Stimulated activated CD8-positive, alpha-beta memory T cell treated with anti-CD3 and anti-CD28 coated beads, Interleukin-12 subunit alpha, Interleukin-12 subunit beta, amount 100 ng/mL, for 24 hours (primary cell): ENCODE results near the gene DOCK4.

ENCODE experiments used
- DNase-seq: peaks from one replicate; pipeline ENCODE4 v3.0.0-alpha.2; 2020; ENCODE audit errors: extremely low read depth

DOCK4 gene

DNA sequence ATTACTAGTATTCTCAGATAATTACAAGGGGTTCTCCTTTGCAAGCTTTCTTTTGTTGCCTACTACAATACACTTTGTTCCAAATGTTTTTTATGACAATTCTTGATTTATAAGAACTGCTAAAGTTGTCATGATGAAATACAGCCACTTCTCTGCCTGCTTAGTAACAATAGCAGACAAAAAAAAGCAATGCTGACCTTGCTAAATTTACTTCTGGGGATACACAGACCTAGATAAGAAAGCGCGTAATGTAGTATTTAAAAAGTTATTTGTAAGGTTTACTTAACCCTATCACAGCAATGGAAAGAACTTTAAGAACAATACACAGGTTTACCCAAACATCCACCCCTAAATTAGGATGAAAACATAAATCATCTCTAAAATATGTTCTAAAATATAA, 311.1 kb downstream of the DOCK4 start:
- no peak for DNase-seq

DNA sequence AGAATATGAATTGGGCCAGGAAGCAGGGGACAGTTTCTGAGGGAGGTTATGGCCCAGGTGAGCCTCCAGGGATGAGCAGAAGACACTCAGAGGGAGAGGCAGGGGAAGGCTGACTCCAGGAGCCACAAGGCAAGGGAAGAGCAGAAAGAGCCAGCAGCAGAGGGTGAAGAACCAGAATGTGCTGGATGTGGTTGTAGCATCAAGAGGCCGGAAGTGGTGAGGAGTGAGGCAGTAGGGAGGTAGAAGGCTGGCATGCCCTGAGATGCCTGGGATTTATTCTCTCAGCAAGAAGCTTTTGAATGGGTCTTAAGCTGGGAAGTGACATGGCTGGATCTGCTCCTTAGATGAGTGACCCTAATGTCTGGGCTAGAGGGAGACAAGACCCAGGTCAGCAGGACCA, 311.7 kb downstream of the DOCK4 start:
- DNase-seq = no peak

DNA sequence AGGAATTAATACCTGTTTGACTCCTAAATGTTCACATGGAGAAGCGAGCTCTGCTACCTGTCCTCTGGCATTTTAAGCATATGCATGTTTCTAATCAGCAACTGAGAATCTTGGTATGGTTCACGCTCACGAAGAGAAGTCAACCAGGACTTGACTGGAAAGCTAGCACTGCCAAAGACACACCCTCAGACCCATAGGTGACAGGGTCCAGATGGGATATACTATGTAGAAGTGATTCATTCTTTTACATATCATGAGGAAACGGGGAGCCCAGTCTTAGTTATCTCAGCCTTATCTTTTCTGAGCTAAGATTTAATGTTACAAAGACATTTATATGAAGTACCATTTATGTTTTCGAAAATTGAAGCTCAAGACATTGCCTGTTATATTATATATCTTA, 313.0 kb downstream of the DOCK4 start:
- DNase-seq = no peak

DNA sequence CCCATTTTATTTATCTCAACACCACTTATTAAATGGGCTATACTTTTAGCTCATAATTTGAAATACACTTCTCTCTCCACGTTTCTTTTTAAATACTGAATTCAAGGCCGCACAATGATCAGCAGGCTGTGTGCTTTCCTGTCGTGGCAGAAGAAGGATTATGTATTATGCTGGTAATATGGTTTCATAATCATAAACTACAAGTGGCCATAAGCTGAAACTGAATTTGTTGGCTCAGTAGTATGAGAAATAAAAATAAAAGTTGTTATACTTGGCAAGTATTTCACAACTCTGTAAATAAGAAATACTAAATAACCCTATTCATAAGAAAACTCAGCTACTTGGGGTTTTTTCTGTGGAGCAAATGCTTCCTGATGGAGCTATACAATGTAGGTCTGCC, 313.6 kb downstream of the DOCK4 start:
- no peak for DNase-seq

DNA sequence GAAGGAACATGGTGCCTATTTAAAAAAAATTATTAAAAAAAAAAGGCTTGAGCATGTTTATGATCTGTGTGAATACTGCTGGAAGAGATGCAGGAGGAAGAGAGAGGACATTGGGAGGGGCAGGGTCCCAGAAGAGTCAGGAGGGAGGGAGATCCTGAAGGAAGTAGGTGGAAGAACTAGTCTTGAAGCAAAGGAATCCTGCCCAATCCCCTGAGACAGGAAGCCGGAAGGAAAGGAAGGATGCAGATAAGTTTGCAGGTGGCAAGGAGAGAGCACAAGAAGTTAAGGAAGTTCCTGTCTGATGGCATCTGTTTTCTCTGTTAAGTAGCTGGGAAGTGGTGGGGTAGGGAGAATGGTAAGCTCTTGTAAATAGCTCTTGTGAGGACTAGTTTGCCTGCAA, 318.5 kb downstream of the DOCK4 start:
- DNase-seq = no peak

DNA sequence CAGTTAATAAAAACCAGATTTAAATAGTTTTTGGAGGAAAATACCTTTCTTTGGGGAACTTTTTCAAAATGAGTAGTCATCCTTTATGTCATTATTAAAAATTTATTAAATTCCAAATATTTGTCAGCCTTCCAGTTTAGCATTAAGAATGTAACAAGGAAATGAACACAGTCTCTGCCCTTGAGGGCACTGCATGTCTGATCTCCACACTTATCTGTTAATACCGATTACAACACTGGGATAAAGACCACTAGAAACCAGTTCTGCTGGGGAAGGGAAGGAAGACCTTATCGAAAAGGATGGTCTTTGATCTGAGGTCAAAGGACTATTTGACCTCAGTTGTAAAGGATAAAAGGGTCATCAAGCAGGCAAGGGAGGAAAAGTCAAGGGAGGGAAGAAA, 320.0 kb downstream of the DOCK4 start:
- DNase-seq = no peak

DNA sequence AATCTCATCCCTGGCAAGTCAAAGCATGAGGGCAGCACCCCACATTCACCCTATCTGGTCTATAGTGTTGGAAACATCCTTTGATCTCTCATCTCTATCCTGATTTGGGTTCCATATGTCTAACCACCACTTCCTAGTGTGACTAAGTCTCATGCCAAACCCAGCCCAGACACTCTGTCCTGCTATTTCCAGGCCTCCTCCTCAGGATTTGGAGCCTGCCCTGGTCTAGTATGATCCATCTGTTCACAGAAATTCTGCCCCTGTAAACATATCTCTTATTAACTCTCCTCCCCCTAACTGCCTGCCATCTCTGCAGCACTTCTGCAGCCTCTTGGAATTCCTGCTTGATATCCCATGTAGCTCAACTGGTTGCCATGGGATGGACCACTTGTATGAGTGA, 323.0 kb downstream of the DOCK4 start:
- no peak for DNase-seq

DNA sequence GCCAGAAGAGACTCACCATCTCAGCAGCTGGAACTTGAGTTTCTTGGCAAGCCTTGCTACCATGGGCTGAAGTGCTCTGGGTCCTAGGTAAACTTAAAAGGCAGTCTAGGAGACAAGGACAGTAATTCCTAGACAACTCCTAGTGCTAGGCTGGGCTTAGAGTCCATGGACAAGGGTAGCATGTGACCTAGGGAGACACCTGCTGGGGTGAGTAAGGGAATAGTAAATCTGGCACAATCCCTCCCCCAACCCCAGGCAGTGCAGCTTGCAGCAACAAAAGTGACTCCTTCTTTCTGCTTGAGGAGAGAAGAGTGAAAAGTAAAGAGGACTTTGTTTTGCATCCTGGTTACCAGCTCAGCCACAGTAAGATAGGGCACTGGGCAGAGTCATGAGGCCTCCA, 327.4 kb downstream of the DOCK4 start:
- no peak for DNase-seq

DNA sequence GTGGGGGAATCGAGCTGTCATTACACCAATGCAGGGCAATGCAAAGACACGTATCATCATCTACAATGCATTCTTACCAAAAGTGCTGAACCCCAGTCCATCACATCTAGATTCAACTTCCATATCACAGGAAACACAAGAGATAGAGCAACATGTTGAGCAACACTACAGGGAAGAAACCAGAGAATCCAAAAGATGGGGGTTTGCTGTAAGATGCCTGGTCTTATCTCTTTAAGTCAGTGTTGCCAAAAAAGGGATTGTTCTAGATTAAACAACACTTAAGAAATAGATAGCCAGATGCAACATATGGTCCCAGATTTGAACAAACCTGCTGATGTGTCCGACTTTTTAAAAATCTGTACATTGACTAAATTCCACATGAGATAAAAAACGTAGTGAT, 328.3 kb downstream of the DOCK4 start:
- DNase-seq = no peak

DNA sequence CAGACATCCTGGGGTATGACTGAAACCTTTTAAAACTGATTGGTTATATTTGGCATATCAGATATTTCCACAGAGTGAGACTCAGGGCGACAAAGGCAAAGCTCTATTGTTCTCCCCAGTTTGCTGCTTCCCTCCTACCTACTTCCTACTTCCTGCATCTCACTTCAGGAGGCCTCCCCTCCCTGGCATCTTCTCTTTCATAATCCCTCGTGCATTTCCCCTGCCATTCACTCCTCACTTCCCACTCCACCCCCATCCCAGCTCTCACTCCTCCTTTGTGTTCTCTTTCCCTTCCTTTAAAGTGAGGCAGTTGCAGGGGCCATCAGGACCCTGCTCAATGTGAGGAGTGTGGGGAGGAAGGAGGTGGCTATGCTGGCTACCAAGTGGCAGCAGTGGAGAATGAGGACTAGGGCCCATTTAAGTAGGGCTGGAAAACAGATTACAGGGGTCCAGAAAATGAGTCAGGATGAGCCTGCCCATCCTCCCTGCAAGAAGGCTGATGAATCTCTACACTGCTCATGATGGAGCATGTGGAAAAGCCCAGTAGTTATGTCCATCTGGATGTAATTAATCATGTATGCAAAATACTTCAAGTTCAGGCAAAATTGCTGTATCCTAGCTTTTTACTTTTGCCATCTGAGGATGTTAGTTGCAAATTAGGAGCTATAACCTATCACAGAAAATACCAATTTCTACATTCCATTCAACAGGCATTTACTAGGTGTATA, 332.1 kb downstream of the DOCK4 start:
- no peak for DNase-seq

DNA sequence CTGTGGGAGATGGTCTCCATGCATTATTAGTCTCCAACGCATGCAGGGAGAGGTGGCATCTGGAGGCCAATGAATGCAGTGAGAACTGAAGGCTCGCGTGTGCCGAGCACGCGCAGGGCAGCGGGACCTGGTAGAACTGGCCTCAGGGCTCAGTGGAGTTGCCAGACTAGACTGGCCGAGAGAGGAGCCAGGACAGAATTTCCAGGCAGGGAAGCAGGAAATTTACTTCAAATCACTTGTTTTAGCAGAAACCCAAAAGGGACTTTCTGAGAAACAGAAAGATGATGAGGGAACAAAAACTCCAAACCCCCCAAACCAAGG, 332.9 kb downstream of the DOCK4 start:
- DNase-seq = no peak

DNA sequence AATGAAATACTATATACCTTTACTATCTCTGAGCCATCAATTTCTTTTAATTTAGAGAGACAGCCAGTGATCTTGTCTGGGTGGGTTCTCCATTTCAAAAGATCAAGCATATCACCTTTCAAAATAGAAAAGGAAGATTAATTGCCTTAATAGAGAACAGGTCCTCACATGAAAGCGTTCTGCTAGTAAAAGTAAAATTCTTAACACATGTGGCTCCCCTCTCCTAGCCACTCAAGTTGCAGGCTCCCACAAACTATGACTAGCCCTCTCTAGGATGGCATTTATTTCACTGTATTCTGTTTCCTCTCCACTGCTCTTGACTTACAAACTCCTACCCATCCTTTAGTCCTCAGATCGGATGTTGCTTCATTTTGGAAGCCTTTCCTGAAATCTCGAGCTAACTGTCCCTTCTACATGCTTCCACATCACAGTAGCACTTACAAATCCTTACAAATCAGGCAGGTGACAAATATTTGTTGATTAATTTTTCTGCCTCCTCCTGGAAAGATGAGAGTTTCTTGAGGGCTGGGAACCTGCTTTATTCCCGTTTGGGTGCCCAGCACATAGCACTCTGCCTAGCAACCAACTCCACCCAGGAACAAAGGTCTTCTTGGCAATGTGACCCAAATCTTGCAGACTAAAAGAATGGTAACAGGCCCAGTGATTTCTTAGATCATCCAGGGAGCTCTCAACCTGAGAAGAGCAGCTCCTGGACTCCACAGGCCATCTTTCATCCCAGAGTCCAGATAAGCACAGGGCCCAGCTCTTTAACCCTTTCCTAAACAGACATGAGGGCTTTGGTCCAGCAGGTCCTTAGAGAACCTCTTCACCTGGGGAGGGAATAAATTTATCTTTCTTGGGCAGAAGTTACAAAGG, 333.5 kb downstream of the DOCK4 start:
- DNase-seq = no peak

DNA sequence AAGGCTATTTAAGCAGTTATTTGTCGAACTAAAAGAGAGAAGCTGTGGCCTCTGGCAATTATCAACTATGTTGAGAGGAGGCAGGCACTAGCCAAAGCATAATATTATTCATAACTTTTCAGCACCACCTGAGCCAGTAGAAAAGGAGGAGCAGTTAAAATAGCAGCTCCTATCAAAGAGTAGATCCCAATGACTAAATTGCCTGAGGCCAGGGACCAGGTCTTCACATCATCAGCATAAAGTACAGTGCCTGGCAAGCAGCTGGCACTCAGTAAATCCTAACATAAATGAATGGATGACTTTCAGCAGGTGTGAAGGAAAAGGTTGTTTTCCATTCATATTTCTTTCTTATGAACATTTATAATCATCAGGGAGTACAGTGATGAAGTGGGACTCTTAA, 334.9 kb downstream of the DOCK4 start:
- DNase-seq = no peak

DNA sequence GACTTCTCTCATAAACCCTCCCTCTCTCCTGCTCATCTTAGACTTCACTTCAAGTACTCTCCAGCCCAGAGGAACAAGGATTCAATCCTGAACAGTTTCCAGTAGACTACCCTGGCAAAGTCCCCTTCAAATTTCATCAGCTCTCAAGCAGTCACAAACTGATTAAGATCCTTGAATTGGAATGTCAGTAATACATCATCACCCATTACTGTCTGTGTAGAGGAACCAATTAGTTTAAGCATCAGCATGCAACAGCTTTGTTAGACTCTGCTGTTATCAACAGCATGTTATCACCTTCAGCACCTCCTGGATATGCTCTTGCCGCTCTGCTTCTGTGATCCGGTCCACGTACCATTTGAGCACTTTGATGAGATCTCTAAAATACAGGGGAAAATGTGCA, 336.9 kb downstream of the DOCK4 start:
- DNase-seq = no peak

DNA sequence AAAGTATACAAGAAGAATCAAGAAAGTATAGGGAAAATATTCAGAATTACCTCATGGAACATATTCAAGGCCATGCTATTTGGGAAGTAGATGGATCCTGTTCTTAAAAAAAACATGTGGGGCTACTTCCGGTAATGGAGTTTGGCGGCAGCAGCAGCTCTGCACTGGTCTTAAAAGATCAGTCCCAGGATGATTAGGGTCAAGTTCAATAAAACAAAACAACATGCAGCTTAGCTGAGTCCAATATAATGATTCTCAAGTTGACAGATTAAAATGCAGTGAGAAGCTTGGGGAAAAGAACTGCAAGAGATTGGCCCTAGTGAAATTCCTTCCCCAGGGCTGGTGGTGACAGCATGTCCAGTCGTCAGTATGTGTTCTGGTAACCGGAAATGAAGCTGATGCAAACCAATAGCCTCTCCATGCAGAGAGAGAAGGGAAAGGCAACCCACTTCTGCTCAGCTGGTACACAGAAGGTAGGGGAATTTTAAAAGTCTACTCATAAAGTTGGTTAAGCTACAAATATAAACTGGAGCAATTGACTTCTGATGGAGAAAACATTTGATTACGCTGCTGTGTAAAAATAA, 338.8 kb downstream of the DOCK4 start:
- no peak for DNase-seq

DNA sequence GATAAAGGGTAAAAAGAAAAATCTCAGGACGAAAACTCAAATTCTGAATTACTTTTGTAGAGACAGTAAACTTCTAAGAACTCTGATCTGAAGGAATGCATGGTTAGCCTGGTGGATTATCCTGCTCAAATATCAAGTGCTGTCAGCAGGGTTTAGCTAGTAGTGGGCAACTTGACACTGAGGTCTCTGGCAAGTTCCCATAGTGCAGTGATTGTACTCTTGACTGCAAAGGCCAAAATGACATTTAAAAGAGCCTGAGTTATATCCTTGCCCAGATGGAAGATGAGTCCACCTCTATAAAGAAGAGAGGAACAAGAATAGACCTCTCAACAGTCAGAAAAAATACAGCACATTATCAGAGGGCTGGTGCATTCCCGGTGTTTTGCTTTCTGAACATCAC, 339.4 kb downstream of the DOCK4 start:
- DNase-seq = no peak

DNA sequence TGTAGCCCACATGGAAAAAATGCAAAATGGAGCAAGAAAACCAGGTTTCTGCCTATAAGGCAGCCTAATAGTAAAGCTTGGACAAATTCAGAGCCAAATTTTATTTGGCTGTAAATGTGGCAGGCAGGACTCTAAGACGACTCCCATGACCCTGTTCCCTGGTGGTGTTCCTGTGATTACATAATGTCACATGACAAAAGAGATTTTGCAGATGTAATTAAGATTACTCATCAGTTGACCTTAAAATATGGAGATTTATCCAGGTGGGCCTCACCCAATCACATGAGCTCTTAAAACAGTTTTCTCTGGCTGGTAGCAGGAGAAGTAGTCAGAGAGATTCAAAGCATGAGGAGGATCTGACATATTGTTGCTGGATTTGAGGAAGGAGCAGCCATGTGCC, 340.8 kb downstream of the DOCK4 start:
- no peak for DNase-seq

DNA sequence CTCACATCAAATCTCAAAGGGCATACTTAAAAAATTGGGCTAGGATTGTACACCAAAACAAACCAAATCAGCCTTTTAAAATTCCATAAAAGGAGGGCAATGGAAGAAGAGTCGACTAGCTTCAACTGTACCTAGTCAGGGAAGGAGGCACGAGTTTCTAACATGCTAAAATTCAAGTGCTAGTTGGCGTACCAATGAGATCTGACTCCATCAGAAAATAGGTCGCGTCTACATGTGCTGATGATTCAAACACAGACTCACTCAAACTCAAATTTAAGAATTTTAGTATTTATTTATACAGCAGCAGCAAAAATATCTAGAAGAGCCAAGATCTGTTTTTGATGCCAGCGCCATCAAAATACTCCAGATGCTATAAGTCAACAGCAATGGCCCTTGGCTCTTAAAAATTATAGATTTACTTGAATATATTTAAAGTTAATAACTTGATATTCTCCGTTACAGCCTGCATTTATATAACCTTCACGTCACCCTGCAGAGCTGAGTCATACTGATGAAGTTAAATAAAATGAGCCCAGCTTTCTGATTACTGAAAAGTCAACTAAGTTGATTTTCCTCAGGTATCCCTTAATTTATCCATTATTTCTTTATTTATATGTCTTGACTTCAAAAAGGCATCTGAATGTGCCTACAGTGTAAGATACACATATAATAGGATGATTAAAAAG, 341.8 kb downstream of the DOCK4 start:
- DNase-seq = no peak

DNA sequence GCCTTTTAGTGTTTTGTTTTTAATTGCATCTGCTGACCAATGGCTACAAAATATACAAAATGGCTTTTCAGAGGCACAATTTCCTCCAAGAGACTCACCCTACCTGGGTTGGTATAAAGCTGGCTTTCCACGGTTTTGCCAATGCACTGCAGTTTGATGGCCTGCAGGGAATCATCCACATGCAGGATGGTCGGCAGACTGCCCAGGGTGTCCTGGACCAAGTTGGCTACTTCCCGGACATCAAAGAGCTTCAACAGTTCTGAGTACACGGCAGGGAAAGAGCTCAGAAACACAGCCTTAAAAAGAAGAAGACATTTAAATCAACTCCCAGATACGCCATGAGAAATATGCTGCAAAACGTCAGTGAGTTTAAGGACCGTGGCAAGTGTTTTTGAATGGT, 342.9 kb downstream of the DOCK4 start:
- no peak for DNase-seq

DNA sequence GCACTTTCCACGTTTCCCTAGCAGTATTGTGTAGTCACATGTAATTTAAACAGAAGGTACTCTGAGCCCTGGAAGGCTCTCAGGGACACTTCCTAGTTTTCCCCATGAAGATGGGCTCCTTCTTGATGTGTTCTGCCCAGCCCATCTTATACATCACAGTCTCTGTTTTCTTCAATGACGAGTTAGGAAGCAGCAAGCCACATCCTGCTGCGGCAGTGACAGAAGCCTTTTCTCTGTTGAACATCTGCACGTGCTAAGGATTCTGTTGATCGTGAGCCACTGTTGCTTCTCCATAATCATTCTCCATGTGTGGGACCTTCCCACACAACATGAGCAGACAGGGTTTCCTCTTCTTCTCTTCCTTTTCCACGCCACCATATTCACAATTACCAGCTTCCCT, 346.0 kb downstream of the DOCK4 start:
- DNase-seq = no peak

DNA sequence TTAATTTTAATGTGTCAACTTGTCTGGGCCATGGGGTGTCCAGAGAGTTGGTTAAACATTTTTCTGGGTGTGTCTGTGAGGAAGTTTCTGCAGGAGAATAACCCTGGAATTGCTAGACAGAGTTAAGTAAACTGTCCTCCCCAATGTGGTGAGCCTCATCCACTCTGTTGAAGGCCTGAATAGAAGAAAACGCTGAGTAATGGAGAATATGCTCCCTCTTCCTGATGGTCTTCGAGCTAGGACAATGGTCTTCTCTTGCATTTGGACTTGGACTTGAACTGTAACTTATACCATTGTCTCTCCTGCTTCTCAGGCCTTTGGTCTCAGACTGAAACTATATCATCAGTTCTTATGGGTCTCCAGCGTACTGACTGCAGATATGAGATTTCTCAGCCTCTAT, 347.9 kb downstream of the DOCK4 start:
- DNase-seq = no peak

DNA sequence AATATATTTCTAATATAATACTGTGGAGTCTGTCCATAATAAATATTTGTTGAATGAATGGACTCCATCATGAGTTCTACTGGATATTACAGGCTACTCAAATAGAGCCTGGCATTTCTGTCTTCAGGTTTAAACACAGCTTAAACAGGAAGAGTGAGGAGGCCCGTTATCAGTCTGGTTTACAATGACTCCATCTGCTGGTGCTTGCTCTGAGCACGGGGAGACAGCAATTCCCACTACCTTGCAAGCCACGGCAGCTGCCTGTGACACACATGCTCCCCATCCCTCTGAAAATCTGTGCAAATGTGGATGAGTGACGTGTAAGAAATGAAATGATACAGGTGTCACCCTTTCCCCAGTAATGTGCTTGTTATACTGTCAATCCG, 350.4 kb downstream of the DOCK4 start:
- DNase-seq = no peak
